RWPE1 (cell line): ENCODE measurements around the gene PRDX2.

Experiments
- CTCF ChIA-PET: fragments of 350-600 bp; sonication (Branson Sonifier 250); formaldehyde crosslinking; extraction: SDS; loops from one replicate; lab custom pipeline; 2021; lab: Yijun Ruan, JAX
- POLR2A ChIA-PET: fragments of 400-600 bp; formaldehyde crosslinking; extraction: SDS; loops from one replicate; lab custom pipeline; 2020; ENCODE audit warnings: antibody characterized with exemption; ENCODE audit not compliant: low non-redundant PET; lab: Yijun Ruan, JAX
- DNase-seq: peaks from one replicate; pipeline ENCODE4 v3.0.0; 2012; ENCODE audit warnings: low spot score
- H3K27ac ChIP-seq: fragments of 450-650 bp; 2 replicates; pipeline ENCODE4 v1.5.1; 2017
- CTCF ChIP-seq: fragments of 450-650 bp; conservative IDR thresholded peaks from 2 replicates; pipeline ENCODE4 v1.5.1; 2017; ENCODE audit warnings: low read depth, mild to moderate bottlenecking

Gene PRDX2

GRCh38 chr19:12767150-12767549, 34.5 kb downstream of the PRDX2 start:
- no peak for TF ChIP-seq CTCF
- no peak for DNase-seq
- POLR2A ChIA-PET: no interaction called here
- peak overlapping the region; percentile 6; the same call in 1 of the 2 replicates for H3K27ac ChIP-seq
- CTCF ChIA-PET: interaction anchor here (1.2 kb wide), 1 partner anchor 9 kb away, joined by 6 read pairs; no protein-coding TSS in a partner anchor

DNA sequence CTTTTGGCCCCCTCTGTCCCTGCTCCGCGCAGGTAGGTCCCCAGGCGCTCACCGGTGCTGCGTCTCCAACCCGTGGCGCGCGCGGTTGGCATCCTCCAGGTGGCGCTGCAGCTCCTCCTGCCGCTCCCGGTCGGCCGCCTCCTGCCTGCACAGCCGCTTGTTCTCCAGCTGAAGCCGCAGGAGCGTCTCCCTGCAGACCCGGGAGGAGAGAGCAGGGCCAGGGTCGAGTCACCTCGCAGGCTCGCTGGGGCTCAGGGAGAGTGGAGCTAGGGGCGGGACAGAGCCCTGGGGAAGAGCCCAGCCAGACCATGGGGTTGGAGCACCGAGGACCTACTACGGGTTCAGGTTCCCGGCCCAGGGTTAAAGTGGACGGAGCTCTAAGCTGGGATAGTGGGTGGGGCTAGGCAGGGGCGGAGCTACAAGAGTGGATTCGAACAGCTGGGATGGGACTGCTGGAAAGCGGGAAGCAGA, 35.5 kb downstream of the PRDX2 start:
- H3K27ac ChIP-seq: peak overlapping the region; percentile 19; the same call in 1 of the 2 replicates
- no peak for DNase-seq
- ChIA-PET POLR2A (no interaction called here), CTCF (interaction anchor here (0.8 to 2.0 kb wide), 2 partner anchors 9 to 30 kb away, joined by 7 to 9 read pairs; no protein-coding TSS in a partner anchor)
- no peak for TF ChIP-seq CTCF

DNA sequence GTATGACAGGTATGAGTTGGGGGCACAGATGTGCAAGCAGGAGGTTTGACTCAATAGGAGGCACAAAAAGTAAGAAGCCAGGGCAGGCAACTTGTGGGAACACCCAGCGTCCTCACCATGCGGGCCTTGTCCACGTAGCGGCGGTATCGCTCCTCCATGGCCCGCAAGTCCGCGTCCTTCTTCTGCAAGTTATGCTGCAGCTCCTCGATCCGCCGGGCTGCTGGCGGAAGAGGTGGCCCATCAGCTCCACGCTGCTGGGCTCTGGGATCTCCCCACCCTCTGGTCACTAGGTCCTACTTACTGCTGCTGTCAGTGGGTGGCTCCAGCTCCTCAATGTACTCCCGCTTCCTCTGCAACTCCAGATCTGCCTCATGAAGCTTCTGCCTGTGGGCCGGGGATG, 36.9 kb downstream of the PRDX2 start:
- ChIA-PET POLR2A (no interaction called here), CTCF (interaction anchor here (0.6 to 2.0 kb wide), 2 partner anchors 32 to 304 kb away, joined by 4 to 9 read pairs; no protein-coding TSS in a partner anchor)
- DNase-seq: no peak
- H3K27ac ChIP-seq: peak overlapping the region; percentile 19
- no peak for TF ChIP-seq CTCF

DNA sequence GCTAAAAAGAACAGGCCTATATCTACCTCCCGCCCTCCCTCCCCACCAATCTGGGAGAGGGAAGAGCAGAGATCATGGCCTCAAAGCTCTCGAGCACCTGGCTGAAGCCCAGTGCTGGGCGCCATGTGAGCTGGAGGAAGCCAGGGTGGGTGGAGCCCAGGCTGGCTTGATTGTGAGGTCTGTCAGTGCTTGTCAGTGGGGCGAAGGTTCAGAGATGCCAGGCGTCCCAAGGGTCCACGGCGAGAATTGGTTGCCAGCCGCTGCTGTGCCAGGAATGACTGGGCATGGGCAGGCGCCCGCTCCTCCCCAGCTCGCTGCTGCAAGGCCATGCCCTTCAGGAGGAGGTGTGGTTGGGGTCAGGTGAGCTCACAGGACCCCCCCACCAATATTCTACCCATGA, 38.5 kb downstream of the PRDX2 start:
- H3K27ac ChIP-seq: peak overlapping the region; percentile 30
- ChIA-PET CTCF (interaction anchor here (0.7 kb wide), 1 partner anchor 33 kb away, joined by 3 read pairs; no protein-coding TSS in a partner anchor), POLR2A (no interaction called here)
- TF ChIP-seq CTCF: no peak
- DNase-seq: no peak

DNA sequence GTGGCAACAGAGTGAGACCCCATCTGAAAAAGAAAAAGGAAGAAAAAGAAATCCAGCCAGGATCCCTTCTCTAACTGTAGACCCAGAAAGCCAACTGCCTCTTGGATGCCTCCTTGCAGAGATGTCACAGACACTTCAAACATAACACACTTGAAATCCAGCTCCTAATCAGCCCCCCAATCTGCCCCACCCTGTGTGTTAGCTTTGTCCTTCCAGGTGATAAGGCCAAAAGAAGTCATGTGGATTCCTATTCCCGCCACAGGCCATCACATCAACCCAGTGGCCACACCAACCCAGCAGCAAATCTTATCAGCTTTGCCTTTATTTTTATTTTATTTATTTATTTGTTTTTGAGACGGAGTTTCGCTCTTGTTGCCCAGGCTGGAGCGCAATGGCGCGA, 41.9 kb downstream of the PRDX2 start:
- ChIA-PET CTCF (interaction anchor here (0.6 to 2.7 kb wide), 9 partner anchors 9 to 211 kb away, joined by 3 to 25 read pairs (median 4); partner anchors contain the start of gene GET3), POLR2A (interaction anchor here (0.5 to 0.7 kb wide), 2 partner anchors 15 to 39 kb away, joined by 4 to 5 read pairs; no protein-coding TSS in a partner anchor)
- TF ChIP-seq CTCF: no peak
- DNase-seq: no peak
- 0 out of 2 replicates have a peak overlapping the region, but pooled peaks have one; percentile 16 for H3K27ac ChIP-seq

- ChIA-PET CTCF (interaction anchor here (0.6 to 2.8 kb wide), 19 partner anchors 8 to 115 kb away, joined by 3 to 19 read pairs (median 4); no protein-coding TSS in a partner anchor), POLR2A (no interaction called here)
- H3K27ac ChIP-seq: no peak overlapping the region
- TF ChIP-seq CTCF: peak; percentile 76
- peak; percentile 27 for DNase-seq
These were observed 43.9 kb downstream of the PRDX2 start for GRCh38 chr19:12757544-12758274.
